WTC11 (cell line): ENCODE measurements around the gene SNX6. TPM values are rescaled to one million over a fixed set of nuclear protein-coding genes. Genes with fewer than 3 reads are reported as not detected.

Experiments used
- ATAC-seq: fragments of 200-7000 bp; cut with Tn5 transposase; 2 replicates; pipeline ENCODE4 v1.10.0; 2021; ENCODE audit warnings: mild to moderate bottlenecking, moderate library complexity
- CTCF ChIA-PET: fragments of 300-600 bp; sonication (Branson Sonifier 250); formaldehyde crosslinking; loops from one replicate; lab custom pipeline; 2021; ENCODE audit warnings: antibody characterized with exemption; lab: Charles Lee
- POLR2A ChIA-PET: fragments of 350-600 bp; sonication (Branson Sonifier 250); formaldehyde crosslinking; loops from one replicate; lab custom pipeline; 2021; ENCODE audit warnings: antibody characterized with exemption; lab: Charles Lee
- DNase-seq: peaks from one replicate; pipeline ENCODE4 v3.0.0; 2021; ENCODE audit warnings: low spot score
- H3K27ac Mint-ChIP-seq: 2 replicates; pipeline ENCODE4 v1.8.0; 2021; ENCODE audit warnings: mixed read lengths
- H3K27me3 Mint-ChIP-seq: 2 replicates; pipeline ENCODE4 v1.8.0; 2021; ENCODE audit warnings: low read depth, mild to moderate bottlenecking, moderate library complexity, mixed read lengths
- H3K36me3 Mint-ChIP-seq: 2 replicates; pipeline ENCODE4 v1.8.0; 2021; ENCODE audit warnings: mixed read lengths
- H3K4me1 Mint-ChIP-seq: 2 replicates; pipeline ENCODE4 v1.8.0; 2022; ENCODE audit warnings: mixed read lengths
- H3K4me3 Mint-ChIP-seq: 2 replicates; pipeline ENCODE4 v1.8.0; 2021; ENCODE audit warnings: mild to moderate bottlenecking, moderate library complexity, mixed read lengths
- H3K9me3 Mint-ChIP-seq: 2 replicates; pipeline ENCODE4 v1.8.0; 2021; ENCODE audit warnings: mixed read lengths
- AFF4 ChIP-seq: sonication (generic); formaldehyde crosslinking; IDR thresholded peaks from 2 replicates; pipeline ENCODE4 v1.8.1; 2023; ENCODE audit warnings: mild to moderate bottlenecking, missing genetic modification reagents, borderline replicate concordance
- ATF1 ChIP-seq: sonication (generic); formaldehyde crosslinking; IDR thresholded peaks from 2 replicates; pipeline ENCODE4 v1.8.1; 2023; ENCODE audit warnings: mild to moderate bottlenecking, moderate library complexity, missing genetic modification reagents
- CREM ChIP-seq: sonication (generic); formaldehyde crosslinking; IDR thresholded peaks from 2 replicates; pipeline ENCODE4 v1.8.1; 2022; ENCODE audit warnings: mild to moderate bottlenecking, missing genetic modification reagents, moderate library complexity
- ESRRA ChIP-seq: sonication (generic); formaldehyde crosslinking; IDR thresholded peaks from 2 replicates; pipeline ENCODE4 v1.8.1; 2022; ENCODE audit warnings: mild to moderate bottlenecking, missing genetic modification reagents, borderline replicate concordance
- FOXP1 ChIP-seq: sonication (generic); formaldehyde crosslinking; IDR thresholded peaks from 2 replicates; pipeline ENCODE4 v1.8.0; 2022; ENCODE audit warnings: missing genetic modification reagents, mild to moderate bottlenecking, moderate library complexity, borderline replicate concordance
- GRHL2 ChIP-seq: fragments of 250-450 bp; sonication (Bioruptor Pico); IDR thresholded peaks from 2 replicates; pipeline ENCODE4 v1.8.0; 2022; ENCODE audit warnings: mild to moderate bottlenecking, moderate library complexity; ENCODE audit not compliant: insufficient replicate concordance, severe bottlenecking
- MYBL2 ChIP-seq: sonication (generic); formaldehyde crosslinking; IDR thresholded peaks from 2 replicates; pipeline ENCODE4 v1.8.1; 2023; ENCODE audit warnings: mild to moderate bottlenecking, moderate library complexity, missing genetic modification reagents
- NFE2L1 ChIP-seq: sonication (generic); formaldehyde crosslinking; IDR thresholded peaks from 2 replicates; pipeline ENCODE4 v1.8.1; 2023; ENCODE audit warnings: missing genetic modification reagents
- NR1H2 ChIP-seq: sonication (generic); formaldehyde crosslinking; IDR thresholded peaks from 2 replicates; pipeline ENCODE4 v1.9.0; 2021; ENCODE audit warnings: mild to moderate bottlenecking, moderate library complexity, missing genetic modification reagents
- OVOL2 ChIP-seq: fragments of 250-450 bp; sonication (Bioruptor Pico); IDR thresholded peaks from 2 replicates; pipeline ENCODE4 v1.9.0; 2021; ENCODE audit warnings: mild to moderate bottlenecking, borderline replicate concordance
- SOX15 ChIP-seq: fragments of 250-450 bp; sonication (Bioruptor Pico); IDR thresholded peaks from 2 replicates; pipeline ENCODE4 v1.9.0; 2021; ENCODE audit warnings: mild to moderate bottlenecking
- ZNF281 ChIP-seq: sonication (generic); formaldehyde crosslinking; IDR thresholded peaks from 2 replicates; pipeline ENCODE4 v1.8.0; 2023; ENCODE audit warnings: mild to moderate bottlenecking, missing genetic modification reagents
- ZNF317 ChIP-seq: sonication (generic); formaldehyde crosslinking; IDR thresholded peaks from 2 replicates; pipeline ENCODE4 v1.8.1; 2023; ENCODE audit warnings: low read depth, mild to moderate bottlenecking, moderate library complexity, missing genetic modification reagents, borderline replicate concordance
- ZNF396 ChIP-seq: fragments of 250-450 bp; sonication (Bioruptor Pico); IDR thresholded peaks from 2 replicates; pipeline ENCODE4 v1.8.0; 2021; ENCODE audit warnings: mild to moderate bottlenecking, moderate library complexity, borderline replicate concordance
- ZSCAN18 ChIP-seq: fragments of 250-450 bp; sonication (Bioruptor Pico); IDR thresholded peaks from 2 replicates; pipeline ENCODE4 v2.1.2; 2022; ENCODE audit warnings: mild to moderate bottlenecking, moderate library complexity
- total RNA-seq: library from RNA; stranded (reverse); gene quantifications from 3 replicates; pipeline ENCODE4 v1.2.3, GENCODE V29; 2021
- TF ChIP-seq, protein P1 (sequence below): fragments of 250-450 bp; sonication (Bioruptor Pico); conservative IDR thresholded peaks from 2 replicates; pipeline ENCODE4 v1.9.0; 2021; ENCODE audit warnings: mild to moderate bottlenecking
- TF ChIP-seq, protein P2 (sequence below): sonication (generic); formaldehyde crosslinking; IDR thresholded peaks from 2 replicates; pipeline ENCODE4 v1.8.1; 2022; ENCODE audit warnings: mild to moderate bottlenecking, moderate library complexity, missing genetic modification reagents
- TF ChIP-seq, protein P3 (sequence below): sonication (generic); formaldehyde crosslinking; IDR thresholded peaks from 2 replicates; pipeline ENCODE4 v1.8.0; 2022; ENCODE audit warnings: mild to moderate bottlenecking, missing genetic modification reagents
- TF ChIP-seq, protein P4 (sequence below): sonication (generic); formaldehyde crosslinking; conservative IDR thresholded peaks from 2 replicates; pipeline ENCODE4 v1.8.1; 2023; ENCODE audit warnings: mild to moderate bottlenecking, low read depth, missing genetic modification reagents, moderate library complexity

SNX6 gene
- total RNA-seq, 1 experiment from 2014 or later, result 51.3 TPM

GRCh38 chr14:34569750-34570149 lies 60.2 kb downstream of the SNX6 start (continued):
- TF ChIP-seq, protein P1, sequence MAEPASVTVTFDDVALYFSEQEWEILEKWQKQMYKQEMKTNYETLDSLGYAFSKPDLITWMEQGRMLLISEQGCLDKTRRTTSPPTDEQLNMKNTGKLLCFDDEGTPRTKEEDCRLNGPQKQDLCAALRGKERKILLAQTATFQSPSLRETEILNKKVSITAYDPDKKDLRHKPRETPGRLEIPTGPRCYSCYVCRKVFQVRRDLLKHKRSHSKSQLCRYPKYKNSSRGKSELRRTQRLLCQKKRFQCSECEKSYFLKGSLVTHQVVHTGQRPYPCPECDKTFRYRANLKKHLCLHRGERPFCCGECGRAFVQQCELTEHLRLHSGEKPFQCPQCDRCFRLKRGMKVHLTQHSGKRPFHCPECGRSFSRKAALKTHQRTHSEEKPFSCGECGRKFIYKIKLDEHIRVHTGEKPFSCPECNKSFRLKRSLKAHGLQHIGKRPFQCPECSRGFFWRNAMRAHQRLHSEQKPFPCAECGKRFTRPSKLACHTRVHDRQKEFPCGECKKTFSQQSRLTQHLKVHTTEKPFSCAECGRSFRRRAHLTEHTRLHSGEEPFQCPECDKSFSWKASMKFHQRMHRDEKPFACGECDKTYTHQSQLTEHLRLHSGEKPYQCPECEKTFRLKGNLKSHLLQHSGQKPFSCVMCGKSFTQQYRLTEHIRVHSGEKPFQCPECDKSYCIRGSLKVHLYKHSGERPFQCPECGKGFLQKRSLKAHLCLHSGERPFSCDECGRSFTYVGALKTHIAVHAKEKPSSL (CRISPR knock-in tag), result no peak

DNA sequence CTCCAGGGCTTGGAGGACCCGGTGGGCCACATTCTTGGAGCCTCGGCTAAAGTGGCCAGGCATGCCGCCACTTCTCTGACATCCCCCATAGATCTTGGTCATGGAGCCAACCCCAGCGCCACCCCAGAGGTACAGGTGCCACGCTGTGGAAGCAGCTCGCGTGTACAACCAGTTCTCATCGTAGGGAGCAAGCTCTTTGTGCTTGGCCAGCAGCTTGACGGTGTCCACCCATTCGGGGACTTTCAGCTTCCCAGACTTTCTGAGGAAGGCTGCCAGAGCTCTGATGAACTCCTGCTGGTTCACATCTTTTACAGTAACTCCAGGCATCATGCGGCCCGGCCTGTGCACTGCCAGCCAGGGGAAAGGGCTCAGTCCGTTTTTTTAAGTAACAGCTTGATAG lies 61.1 kb downstream of the SNX6 start:
- DNase-seq (no peak), ATAC-seq (no peak)
- ChIA-PET CTCF (no interaction called here), POLR2A (no interaction called here)
- no peaks in the 10 kb centered on the region for H3K4me1 Mint-ChIP-seq
- H3K27ac Mint-ChIP-seq, result no peak overlapping the region
- H3K36me3 Mint-ChIP-seq, result peaks cover 34% of the 10 kb centered on the region
- TF ChIP-seq MYBL2 (CRISPR knock-in tag), result no peak
- no peak for TF ChIP-seq NFE2L1 (CRISPR knock-in tag)
- no peak for TF ChIP-seq ATF1
- TF ChIP-seq, protein P2, sequence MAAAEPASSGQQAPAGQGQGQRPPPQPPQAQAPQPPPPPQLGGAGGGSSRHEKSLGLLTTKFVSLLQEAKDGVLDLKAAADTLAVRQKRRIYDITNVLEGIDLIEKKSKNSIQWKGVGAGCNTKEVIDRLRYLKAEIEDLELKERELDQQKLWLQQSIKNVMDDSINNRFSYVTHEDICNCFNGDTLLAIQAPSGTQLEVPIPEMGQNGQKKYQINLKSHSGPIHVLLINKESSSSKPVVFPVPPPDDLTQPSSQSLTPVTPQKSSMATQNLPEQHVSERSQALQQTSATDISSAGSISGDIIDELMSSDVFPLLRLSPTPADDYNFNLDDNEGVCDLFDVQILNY (CRISPR knock-in tag), result no peak
- TF ChIP-seq NR1H2 (CRISPR knock-in tag), result no peak
- TF ChIP-seq OVOL2 (CRISPR knock-in tag), result no peak
- no peak for TF ChIP-seq ZNF396 (CRISPR knock-in tag)
- TF ChIP-seq, protein P3, sequence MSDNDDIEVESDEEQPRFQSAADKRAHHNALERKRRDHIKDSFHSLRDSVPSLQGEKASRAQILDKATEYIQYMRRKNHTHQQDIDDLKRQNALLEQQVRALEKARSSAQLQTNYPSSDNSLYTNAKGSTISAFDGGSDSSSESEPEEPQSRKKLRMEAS (CRISPR knock-in tag), result no peak
- TF ChIP-seq FOXP1 (CRISPR knock-in tag), result no peak
- no peak for TF ChIP-seq ZNF317
- no peak for TF ChIP-seq GRHL2
- TF ChIP-seq SOX15, result no peak
- TF ChIP-seq ZNF281 (CRISPR knock-in tag), result no peak
- TF ChIP-seq, protein P4, sequence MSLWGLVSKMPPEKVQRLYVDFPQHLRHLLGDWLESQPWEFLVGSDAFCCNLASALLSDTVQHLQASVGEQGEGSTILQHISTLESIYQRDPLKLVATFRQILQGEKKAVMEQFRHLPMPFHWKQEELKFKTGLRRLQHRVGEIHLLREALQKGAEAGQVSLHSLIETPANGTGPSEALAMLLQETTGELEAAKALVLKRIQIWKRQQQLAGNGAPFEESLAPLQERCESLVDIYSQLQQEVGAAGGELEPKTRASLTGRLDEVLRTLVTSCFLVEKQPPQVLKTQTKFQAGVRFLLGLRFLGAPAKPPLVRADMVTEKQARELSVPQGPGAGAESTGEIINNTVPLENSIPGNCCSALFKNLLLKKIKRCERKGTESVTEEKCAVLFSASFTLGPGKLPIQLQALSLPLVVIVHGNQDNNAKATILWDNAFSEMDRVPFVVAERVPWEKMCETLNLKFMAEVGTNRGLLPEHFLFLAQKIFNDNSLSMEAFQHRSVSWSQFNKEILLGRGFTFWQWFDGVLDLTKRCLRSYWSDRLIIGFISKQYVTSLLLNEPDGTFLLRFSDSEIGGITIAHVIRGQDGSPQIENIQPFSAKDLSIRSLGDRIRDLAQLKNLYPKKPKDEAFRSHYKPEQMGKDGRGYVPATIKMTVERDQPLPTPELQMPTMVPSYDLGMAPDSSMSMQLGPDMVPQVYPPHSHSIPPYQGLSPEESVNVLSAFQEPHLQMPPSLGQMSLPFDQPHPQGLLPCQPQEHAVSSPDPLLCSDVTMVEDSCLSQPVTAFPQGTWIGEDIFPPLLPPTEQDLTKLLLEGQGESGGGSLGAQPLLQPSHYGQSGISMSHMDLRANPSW (CRISPR knock-in tag), result no peak
- TF ChIP-seq CREM (CRISPR knock-in tag), result no peak
- TF ChIP-seq AFF4, result no peak
- TF ChIP-seq ESRRA (CRISPR knock-in tag), result no peak
- TF ChIP-seq ZSCAN18 (CRISPR knock-in tag), result no peak
- no peaks in the 10 kb centered on the region for H3K27me3 Mint-ChIP-seq
- no peaks in the 10 kb centered on the region for H3K9me3 Mint-ChIP-seq
- H3K4me3 Mint-ChIP-seq, result no peak overlapping the region
